Upper lobe of left lung (tissue), 4 donors: ENCODE measurements around the gene TPD52L1.

ENCODE experiments used
- POLR2A ChIP-seq, 4 donors: fragments of 450-650 bp; IDR thresholded peaks; one replicate each; pipeline ENCODE4 v1.5.1; 2016 to 2017; ENCODE audit warnings: antibody characterized with exemption in 4 of 4, mild to moderate bottlenecking in 2 of 4
- POLR2AphosphoS5 ChIP-seq, 2 donors: sonication (generic); formaldehyde crosslinking; IDR thresholded peaks; one replicate each; pipeline ENCODE4 v1.5.1; 2017; ENCODE audit warnings: antibody characterized with exemption in 2 of 2
- TF ChIP-seq, protein P1 (sequence below), 6 experiments: fragments of 450-650 bp in 4 of 6; fragments of 200-600 bp in 2 of 6; sonication (generic) in 2 of 6; IDR thresholded peaks; one replicate each; pipeline ENCODE4 v1.5.1; 2016 to 2019; ENCODE audit warnings: antibody characterized with exemption in 6 of 6

- TF ChIP-seq POLR2A (IDR thresholded peaks at IDR 0.05) (no peak), POLR2AphosphoS5 (IDR thresholded peaks at IDR 0.05) (no peak)
- TF ChIP-seq, protein P1, sequence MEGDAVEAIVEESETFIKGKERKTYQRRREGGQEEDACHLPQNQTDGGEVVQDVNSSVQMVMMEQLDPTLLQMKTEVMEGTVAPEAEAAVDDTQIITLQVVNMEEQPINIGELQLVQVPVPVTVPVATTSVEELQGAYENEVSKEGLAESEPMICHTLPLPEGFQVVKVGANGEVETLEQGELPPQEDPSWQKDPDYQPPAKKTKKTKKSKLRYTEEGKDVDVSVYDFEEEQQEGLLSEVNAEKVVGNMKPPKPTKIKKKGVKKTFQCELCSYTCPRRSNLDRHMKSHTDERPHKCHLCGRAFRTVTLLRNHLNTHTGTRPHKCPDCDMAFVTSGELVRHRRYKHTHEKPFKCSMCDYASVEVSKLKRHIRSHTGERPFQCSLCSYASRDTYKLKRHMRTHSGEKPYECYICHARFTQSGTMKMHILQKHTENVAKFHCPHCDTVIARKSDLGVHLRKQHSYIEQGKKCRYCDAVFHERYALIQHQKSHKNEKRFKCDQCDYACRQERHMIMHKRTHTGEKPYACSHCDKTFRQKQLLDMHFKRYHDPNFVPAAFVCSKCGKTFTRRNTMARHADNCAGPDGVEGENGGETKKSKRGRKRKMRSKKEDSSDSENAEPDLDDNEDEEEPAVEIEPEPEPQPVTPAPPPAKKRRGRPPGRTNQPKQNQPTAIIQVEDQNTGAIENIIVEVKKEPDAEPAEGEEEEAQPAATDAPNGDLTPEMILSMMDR (IDR thresholded peaks at IDR 0.05): no peak
Observed at GRCh38 chr6:125121894-125122293, 31.7 kb upstream of the TPD52L1 start.
